22Rv1 (cell line): Measurements from ENCODE around the gene TMEM9B.

Experiments
- ZFX ChIP-seq: fragments of 450-650 bp; IDR thresholded peaks from 2 replicates; pipeline ENCODE4 v1.6.1; 2017; ENCODE audit warnings: antibody characterized with exemption, borderline replicate concordance
- TF ChIP-seq, protein P1 (sequence below): fragments of 450-650 bp; IDR thresholded peaks from 2 replicates; pipeline ENCODE4 v1.5.1; 2017; ENCODE audit warnings: mild to moderate bottlenecking

DNA sequence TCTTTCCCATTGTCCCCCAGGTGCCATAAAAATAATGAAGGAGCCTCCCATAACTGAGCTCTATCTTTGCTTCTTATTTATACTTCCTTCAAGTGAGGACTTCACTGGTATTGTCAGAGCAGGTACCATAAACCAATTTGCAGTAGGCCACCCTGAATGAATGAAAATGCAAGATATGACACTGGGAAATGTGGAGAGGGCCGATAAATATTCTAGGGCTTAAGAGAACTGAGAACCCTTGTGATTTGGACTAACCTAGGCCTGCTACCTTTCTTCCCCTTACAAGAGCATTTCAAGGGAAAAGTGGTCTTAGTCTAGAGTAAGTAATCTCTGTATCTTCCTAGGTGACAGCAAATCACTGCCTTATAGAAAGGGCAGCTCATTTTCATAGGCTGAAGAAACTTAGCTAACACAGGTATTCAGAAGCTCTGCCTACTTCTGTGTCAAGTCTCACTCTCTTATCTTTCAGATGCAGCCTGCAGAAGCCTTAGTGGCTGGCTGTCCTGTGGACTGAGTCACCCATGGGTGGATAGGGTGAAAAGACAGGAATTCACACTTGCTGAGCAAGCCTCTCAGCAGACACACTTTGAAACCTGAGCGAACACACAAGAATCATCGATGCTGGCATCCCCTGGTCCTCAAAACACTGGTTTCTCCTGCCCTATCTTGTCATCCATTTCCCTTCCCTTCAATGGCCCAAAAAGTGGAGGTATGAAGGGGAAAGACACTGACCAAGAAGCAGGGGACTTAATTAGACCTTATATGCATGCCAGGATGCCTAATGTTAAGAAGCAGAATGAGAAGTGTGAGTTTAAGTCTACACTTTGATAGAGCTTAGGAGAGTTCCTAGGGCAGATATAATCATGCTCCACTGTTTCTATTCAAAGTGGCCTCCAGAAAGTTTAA, 24.3 kb upstream of the TMEM9B start:
- TF ChIP-seq, protein P1, sequence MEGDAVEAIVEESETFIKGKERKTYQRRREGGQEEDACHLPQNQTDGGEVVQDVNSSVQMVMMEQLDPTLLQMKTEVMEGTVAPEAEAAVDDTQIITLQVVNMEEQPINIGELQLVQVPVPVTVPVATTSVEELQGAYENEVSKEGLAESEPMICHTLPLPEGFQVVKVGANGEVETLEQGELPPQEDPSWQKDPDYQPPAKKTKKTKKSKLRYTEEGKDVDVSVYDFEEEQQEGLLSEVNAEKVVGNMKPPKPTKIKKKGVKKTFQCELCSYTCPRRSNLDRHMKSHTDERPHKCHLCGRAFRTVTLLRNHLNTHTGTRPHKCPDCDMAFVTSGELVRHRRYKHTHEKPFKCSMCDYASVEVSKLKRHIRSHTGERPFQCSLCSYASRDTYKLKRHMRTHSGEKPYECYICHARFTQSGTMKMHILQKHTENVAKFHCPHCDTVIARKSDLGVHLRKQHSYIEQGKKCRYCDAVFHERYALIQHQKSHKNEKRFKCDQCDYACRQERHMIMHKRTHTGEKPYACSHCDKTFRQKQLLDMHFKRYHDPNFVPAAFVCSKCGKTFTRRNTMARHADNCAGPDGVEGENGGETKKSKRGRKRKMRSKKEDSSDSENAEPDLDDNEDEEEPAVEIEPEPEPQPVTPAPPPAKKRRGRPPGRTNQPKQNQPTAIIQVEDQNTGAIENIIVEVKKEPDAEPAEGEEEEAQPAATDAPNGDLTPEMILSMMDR, result no peak
- no peak for TF ChIP-seq ZFX
